Neural cell (in vitro differentiated cells): ENCODE measurements around the gene GALNT1. TPM values are rescaled to one million over a fixed set of nuclear protein-coding genes. Genes with fewer than 3 reads are reported as not detected.

Source experiments
- H2AFZ ChIP-seq: fragments of 200-600, 300-800 bp; sonication (generic), shearing (Covaris generic); 2 replicates; pipeline ENCODE4 v1.6.0; 2014; ENCODE audit warnings: low read depth, mild to moderate bottlenecking, antibody characterized with exemption, low read length, moderate library complexity
- H3F3A ChIP-seq: fragments of 200-600 bp; shearing (Covaris generic); 2 replicates; pipeline ENCODE4 v1.6.1; 2016; ENCODE audit warnings: mild to moderate bottlenecking, moderate library complexity, mixed read lengths, antibody characterized with exemption, low read length; ENCODE audit not compliant: insufficient read depth, poor library complexity, severe bottlenecking
- H3K27ac ChIP-seq: fragments of 200-600, 300-800 bp; sonication (generic), shearing (Covaris generic); 2 replicates; pipeline ENCODE4 v1.5.1; 2014; ENCODE audit warnings: mild to moderate bottlenecking, low read length, moderate library complexity
- H3K27me3 ChIP-seq: fragments of 300-800, 200-600 bp; sonication (generic), shearing (Covaris generic); 2 replicates; pipeline ENCODE4 v1.6.0; 2014; ENCODE audit warnings: mild to moderate bottlenecking, low read depth, low read length, moderate library complexity; ENCODE audit not compliant: insufficient read depth
- H3K36me3 ChIP-seq: fragments of 300-800, 200-600 bp; sonication (generic), shearing (Covaris generic); 2 replicates; pipeline ENCODE4 v1.5.1; 2014; ENCODE audit warnings: mild to moderate bottlenecking, antibody characterized with exemption, low read length, moderate library complexity; ENCODE audit not compliant: insufficient read depth
- H3K4me2 ChIP-seq: fragments of 300-800, 200-600 bp; sonication (generic), shearing (Covaris generic); 2 replicates; pipeline ENCODE4 v1.6.0; 2014; ENCODE audit warnings: mild to moderate bottlenecking, low read length
- H3K4me3 ChIP-seq: fragments of 300-800, 200-600 bp; sonication (generic), shearing (Covaris generic); 2 replicates; pipeline ENCODE4 v1.5.1; 2014; ENCODE audit warnings: mild to moderate bottlenecking, low read length, moderate library complexity
- H3K79me2 ChIP-seq: fragments of 200-600 bp; shearing (Covaris generic); replicated peaks from 2 replicates; pipeline ENCODE4 v1.6.0; 2014; ENCODE audit warnings: mild to moderate bottlenecking, low read length, moderate library complexity; ENCODE audit not compliant: insufficient read depth
- H3K9ac ChIP-seq: fragments of 300-800, 200-600 bp; sonication (generic), shearing (Covaris generic); 2 replicates; pipeline ENCODE4 v1.6.1; 2016; ENCODE audit warnings: mild to moderate bottlenecking, low read length, mixed read lengths
- H3K9me2 ChIP-seq: fragments of 200-600 bp; shearing (Covaris generic); 2 replicates; pipeline ENCODE4 v1.6.1; 2016; ENCODE audit warnings: mild to moderate bottlenecking, low read length, mixed read lengths; ENCODE audit not compliant: insufficient read depth
- H3K9me3 ChIP-seq: fragments of 200-600, 300-800 bp; sonication (generic), shearing (Covaris generic); 2 replicates; pipeline ENCODE4 v1.6.1; 2016; ENCODE audit warnings: mild to moderate bottlenecking, mixed run types, low read length, moderate library complexity, mixed read lengths
- H4K20me1 ChIP-seq: fragments of 200-600 bp; shearing (Covaris generic); 2 replicates; pipeline ENCODE4 v1.6.1; 2016; ENCODE audit warnings: mild to moderate bottlenecking, mixed run types; ENCODE audit not compliant: insufficient read depth
- EP300 ChIP-seq: fragments of 450-650 bp; conservative IDR thresholded peaks from 2 replicates; pipeline ENCODE4 v1.6.1; 2014; ENCODE audit warnings: antibody characterized with exemption, mild to moderate bottlenecking, moderate library complexity; ENCODE audit not compliant: poor library complexity, severe bottlenecking
- EZH2 ChIP-seq: fragments of 200-600, 300-800 bp; shearing (Covaris generic), sonication (generic); IDR thresholded peaks from 2 replicates; pipeline ENCODE4 v1.6.1; 2014; ENCODE audit warnings: antibody characterized with exemption, low read length, borderline replicate concordance, mild to moderate bottlenecking; ENCODE audit not compliant: insufficient read depth, poor library complexity, severe bottlenecking
- MXI1 ChIP-seq: fragments of 450-650 bp; conservative IDR thresholded peaks from 2 replicates; pipeline ENCODE4 v1.6.1; 2014; ENCODE audit warnings: antibody characterized with exemption, mild to moderate bottlenecking; ENCODE audit not compliant: poor library complexity, severe bottlenecking
- POLR2AphosphoS5 ChIP-seq: IDR thresholded peaks from 2 replicates; pipeline ENCODE4 v1.6.1; 2012
- RAD21 ChIP-seq: fragments of 450-650 bp; conservative IDR thresholded peaks from 2 replicates; pipeline ENCODE4 v1.6.1; 2014; ENCODE audit warnings: antibody characterized with exemption, mild to moderate bottlenecking, moderate library complexity
- REST ChIP-seq: IDR thresholded peaks from 2 replicates; pipeline ENCODE4 v1.6.1; 2012; ENCODE audit warnings: borderline replicate concordance
- SMC3 ChIP-seq: fragments of 450-650 bp; conservative IDR thresholded peaks from 2 replicates; pipeline ENCODE4 v1.6.1; 2014; ENCODE audit warnings: antibody characterized with exemption, mild to moderate bottlenecking, moderate library complexity; ENCODE audit not compliant: poor library complexity
- TAF1 ChIP-seq: IDR thresholded peaks from 2 replicates; pipeline ENCODE4 v1.6.1; 2012; ENCODE audit warnings: low read depth
- polyA plus RNA-seq: library from polyadenylated mRNA; depleted of rRNA; stranded (reverse); fragments of >200 nt; gene quantifications from 2 replicates; pipeline ENCODE4 v1.2.3, GENCODE V29; 2014
- TF ChIP-seq, protein P1 (sequence below): fragments of 450-650 bp; IDR thresholded peaks from 2 replicates; pipeline ENCODE4 v1.5.1; 2014; ENCODE audit warnings: antibody characterized with exemption, mild to moderate bottlenecking, moderate library complexity; ENCODE audit not compliant: poor library complexity, severe bottlenecking

The GALNT1 gene
- polyA plus RNA-seq, 1 donor from 2014 or later, result 103 TPM

- H3K9ac ChIP-seq, result no peak overlapping the region
- H3K36me3 ChIP-seq, result no peaks in the 10 kb centered on the region
- H3K4me2 ChIP-seq, result no peak overlapping the region
- no peak overlapping the region for H2AFZ ChIP-seq
- H3K9me2 ChIP-seq, result no peaks in the 10 kb centered on the region
- no peaks in the 10 kb centered on the region for H3K27me3 ChIP-seq
- TF ChIP-seq POLR2AphosphoS5 (no peak), EZH2 (no peak), REST (no peak), TAF1 (no peak), RAD21 (no peak)
- no peak overlapping the region for H3K4me3 ChIP-seq
- no peaks in the 10 kb centered on the region for H4K20me1 ChIP-seq
- H3F3A ChIP-seq, result no peaks in the 10 kb centered on the region
- no peak overlapping the region for H3K27ac ChIP-seq
- no peaks in the 10 kb centered on the region for H3K9me3 ChIP-seq
- H3K79me2 ChIP-seq, result no peaks in the 10 kb centered on the region
These were observed 125.7 kb downstream of the GALNT1 start for GRCh38 chr18:35707247-35707646.

DNA sequence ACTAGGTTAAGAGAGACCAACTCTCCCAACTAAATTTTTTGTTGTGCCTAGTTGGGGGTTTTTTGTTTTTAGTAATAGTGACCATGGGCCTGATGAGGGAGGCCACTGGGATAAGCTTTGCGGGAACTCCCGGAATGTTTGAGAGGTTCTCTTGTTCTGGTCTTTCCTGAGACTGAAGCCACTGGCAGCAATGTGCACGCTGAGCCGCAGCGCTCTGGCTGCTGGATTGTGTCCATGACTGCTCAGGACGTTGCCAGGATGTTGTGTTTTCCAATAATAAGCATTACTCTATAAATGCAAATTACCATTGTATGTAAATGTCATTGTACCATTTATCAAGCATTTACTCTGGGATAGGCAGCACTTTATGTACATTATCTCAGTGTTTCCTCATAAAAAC lies 126.1 kb downstream of the GALNT1 start:
- Histone ChIP-seq H3K4me3 (no peak overlapping the region), H2AFZ (no peak overlapping the region), H3K9me3 (no peaks in the 10 kb centered on the region), H3F3A (no peaks in the 10 kb centered on the region), H3K27me3 (no peaks in the 10 kb centered on the region), H3K9me2 (no peaks in the 10 kb centered on the region), H3K27ac (no peak overlapping the region), H3K4me2 (no peak overlapping the region), H3K79me2 (no peaks in the 10 kb centered on the region), H3K36me3 (no peaks in the 10 kb centered on the region), H3K9ac (no peak overlapping the region), H4K20me1 (no peaks in the 10 kb centered on the region)
- no peak for TF ChIP-seq SMC3
- no peak for TF ChIP-seq RAD21
- TF ChIP-seq EP300, result no peak
- no peak for TF ChIP-seq MXI1
- TF ChIP-seq EZH2, result no peak
- TF ChIP-seq, protein P1, sequence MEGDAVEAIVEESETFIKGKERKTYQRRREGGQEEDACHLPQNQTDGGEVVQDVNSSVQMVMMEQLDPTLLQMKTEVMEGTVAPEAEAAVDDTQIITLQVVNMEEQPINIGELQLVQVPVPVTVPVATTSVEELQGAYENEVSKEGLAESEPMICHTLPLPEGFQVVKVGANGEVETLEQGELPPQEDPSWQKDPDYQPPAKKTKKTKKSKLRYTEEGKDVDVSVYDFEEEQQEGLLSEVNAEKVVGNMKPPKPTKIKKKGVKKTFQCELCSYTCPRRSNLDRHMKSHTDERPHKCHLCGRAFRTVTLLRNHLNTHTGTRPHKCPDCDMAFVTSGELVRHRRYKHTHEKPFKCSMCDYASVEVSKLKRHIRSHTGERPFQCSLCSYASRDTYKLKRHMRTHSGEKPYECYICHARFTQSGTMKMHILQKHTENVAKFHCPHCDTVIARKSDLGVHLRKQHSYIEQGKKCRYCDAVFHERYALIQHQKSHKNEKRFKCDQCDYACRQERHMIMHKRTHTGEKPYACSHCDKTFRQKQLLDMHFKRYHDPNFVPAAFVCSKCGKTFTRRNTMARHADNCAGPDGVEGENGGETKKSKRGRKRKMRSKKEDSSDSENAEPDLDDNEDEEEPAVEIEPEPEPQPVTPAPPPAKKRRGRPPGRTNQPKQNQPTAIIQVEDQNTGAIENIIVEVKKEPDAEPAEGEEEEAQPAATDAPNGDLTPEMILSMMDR, result no peak
- no peak for TF ChIP-seq REST
- no peak for TF ChIP-seq POLR2AphosphoS5
- no peak for TF ChIP-seq TAF1
